GM18951 (cell line): ENCODE measurements around the gene ARL16.

ENCODE experiments used
- POLR2A ChIP-seq: IDR thresholded peaks from 4 replicates; pipeline ENCODE4 v1.6.1; 2011; ENCODE audit warnings: mild to moderate bottlenecking; ENCODE audit not compliant: insufficient read length, insufficient read depth; ENCODE audit errors: extremely low read depth
- in situ Hi-C: fragments of 300-500 bp; cut with MboI; formaldehyde crosslinking; loops from one replicate; pipeline ENCODE4 v1.12.0; 2022; ENCODE audit warnings: low sequenced_read_pairs, mixed read lengths, inconsistent platforms; ENCODE audit not compliant: unreplicated experiment

ARL16 gene

GRCh38 chr17:81695211-81695610, 11.6 kb upstream of the ARL16 start:
- no peak for TF ChIP-seq POLR2A
- in situ Hi-C loops: no loop called here

GRCh38 chr17:81694810-81695209, 11.2 kb upstream of the ARL16 start:
- TF ChIP-seq POLR2A: no peak
- in situ Hi-C loops: no loop called here

GRCh38 chr17:81693509-81694210, 10.1 kb upstream of the ARL16 start:
- no peak for TF ChIP-seq POLR2A
- in situ Hi-C loops: no loop called here

DNA sequence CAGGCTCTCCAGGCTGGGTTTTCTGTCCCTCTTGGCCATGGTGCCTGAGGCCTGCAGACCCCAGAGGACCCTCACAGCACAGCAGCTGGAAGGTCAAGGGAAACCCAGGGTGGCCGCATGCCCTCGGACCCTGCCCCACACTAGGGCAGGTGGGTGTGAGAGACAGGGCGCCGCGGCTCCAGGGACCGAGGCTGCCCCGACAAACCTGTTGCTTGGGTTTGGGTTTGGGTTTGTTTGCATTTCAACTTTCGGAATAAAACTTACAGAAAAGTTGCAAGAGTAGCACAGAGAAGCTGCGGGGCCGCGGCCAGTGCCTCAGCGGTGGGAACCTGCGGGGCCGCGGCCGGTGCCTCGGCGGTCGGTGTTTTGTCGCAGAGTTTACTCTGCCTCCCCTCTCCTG, 8.0 kb upstream of the ARL16 start:
- no peak for TF ChIP-seq POLR2A
- in situ Hi-C loops: no loop called here

GRCh38 chr17:81691196-81691595, 7.6 kb upstream of the ARL16 start:
- in situ Hi-C loops: no loop called here
- no peak for TF ChIP-seq POLR2A

GRCh38 chr17:81690549-81690948, 7.0 kb upstream of the ARL16 start:
- TF ChIP-seq POLR2A: no peak
- in situ Hi-C loops: no loop called here

DNA sequence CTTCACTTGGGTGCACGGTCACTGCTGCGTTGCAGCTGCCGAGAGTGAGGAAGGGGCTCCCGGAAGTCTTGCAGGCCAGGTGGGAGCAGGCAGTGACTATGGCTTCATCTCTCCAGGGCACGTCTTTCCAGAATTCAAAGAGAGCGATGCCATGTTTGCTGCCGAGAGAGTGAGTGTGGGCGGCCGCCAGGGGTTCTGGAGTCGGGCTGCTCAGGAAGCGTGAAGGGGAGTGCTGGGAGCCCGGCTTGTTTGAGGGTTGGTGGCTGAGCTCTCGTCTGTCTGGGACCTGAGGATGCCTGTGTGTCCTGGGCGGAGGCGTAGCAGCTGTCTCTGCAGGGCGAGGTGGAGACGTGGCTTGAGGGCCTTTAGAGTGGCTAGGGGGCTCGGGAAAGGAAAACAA, 6.5 kb upstream of the ARL16 start:
- no peak for TF ChIP-seq POLR2A
- in situ Hi-C loops: no loop called here

GRCh38 chr17:81688616-81689015, 5.0 kb upstream of the ARL16 start:
- in situ Hi-C loops: no loop called here
- TF ChIP-seq POLR2A: no peak

DNA sequence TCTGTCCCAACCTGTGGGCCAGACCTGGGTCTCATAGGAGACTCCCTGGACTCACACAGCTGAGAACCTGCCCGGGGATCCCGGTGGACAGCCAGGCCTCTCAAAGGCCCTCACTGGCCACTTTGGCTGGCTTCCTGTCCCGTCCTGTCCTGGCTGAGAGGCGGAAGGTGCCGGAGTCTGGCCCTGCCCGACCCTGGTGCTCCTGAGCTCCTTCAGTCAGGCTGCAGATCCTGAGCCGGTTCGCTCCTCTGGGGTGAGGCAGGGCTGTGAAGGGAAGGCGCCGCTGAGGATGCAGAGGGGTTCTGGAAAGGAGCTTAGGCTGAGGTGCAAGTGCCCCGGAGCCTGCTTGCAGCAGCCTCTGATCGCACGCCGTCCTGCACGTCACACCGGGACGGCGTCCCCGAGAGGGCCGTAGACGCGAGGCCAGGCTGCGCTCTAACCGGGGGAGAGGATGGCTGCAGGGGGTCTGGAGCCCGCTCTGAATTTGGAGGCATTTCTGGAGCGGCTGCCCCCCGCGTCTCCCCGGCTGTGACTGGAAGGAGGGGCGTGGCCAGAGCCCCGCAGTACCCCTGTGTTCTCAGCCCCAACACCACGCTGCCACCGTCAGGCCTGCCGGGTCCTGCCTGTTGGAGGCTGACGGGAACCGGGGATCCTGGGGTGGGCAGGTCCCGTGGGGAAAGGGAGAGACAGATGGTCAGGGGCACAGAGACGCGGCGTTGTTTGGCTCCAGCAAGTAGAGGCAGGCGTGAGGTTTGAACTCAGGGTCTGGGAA, 4.4 kb upstream of the ARL16 start:
- in situ Hi-C loops: no loop called here
- TF ChIP-seq POLR2A: no peak

- no peak for TF ChIP-seq POLR2A
- in situ Hi-C loops: no loop called here
These were observed 3.0 kb upstream of the ARL16 start for GRCh38 chr17:81686614-81687013.

- TF ChIP-seq POLR2A: no peak
- in situ Hi-C loops: no loop called here
These were observed 1.5 kb upstream of the ARL16 start for GRCh38 chr17:81685108-81685507.

GRCh38 chr17:81684442-81684911, 880 bp upstream of the ARL16 start:
- no peak for TF ChIP-seq POLR2A
- in situ Hi-C loops: no loop called here

DNA sequence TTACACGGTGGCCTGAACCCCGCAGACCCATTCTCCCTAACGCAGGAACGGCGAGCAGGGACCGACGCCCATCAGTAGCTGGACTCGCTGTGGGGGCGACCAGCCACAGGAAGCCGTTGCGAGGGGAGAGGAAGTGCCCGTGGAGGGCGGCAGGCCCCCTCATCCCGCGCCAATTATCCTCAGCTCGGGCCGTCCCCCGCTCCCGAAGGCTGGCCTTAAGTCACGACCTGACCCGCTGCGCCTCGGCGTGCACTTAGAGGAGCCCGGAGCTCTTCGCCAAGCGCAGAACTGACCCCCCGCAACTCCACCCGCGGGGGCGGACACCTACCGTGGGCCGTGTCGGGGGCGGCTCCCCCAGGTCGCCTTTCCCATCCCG, 401 bp downstream of the ARL16 start:
- TF ChIP-seq POLR2A: no peak
- in situ Hi-C loops: no loop called here

GRCh38 chr17:81682565-81683207, 911 bp downstream of the ARL16 start:
- in situ Hi-C loops: no loop called here
- TF ChIP-seq POLR2A: no peak

GRCh38 chr17:81681672-81682071, 1.9 kb downstream of the ARL16 start:
- TF ChIP-seq POLR2A: no peak
- in situ Hi-C loops: no loop called here
